B cell (primary cell): ENCODE data around the gene LYZL6.

Experiments used
- CTCF ChIP-seq: fragments of 200-600 bp; IDR thresholded peaks from one replicate; pipeline ENCODE4 v1.8.0; 2022; ENCODE audit warnings: antibody characterized with exemption, mild to moderate bottlenecking
- EZH2 ChIP-seq: IDR thresholded peaks from 2 replicates; pipeline ENCODE4 v1.6.1; 2012; ENCODE audit warnings: borderline replicate concordance, low read depth, mild to moderate bottlenecking, moderate library complexity, low read length; ENCODE audit not compliant: insufficient read depth, poor library complexity, severe bottlenecking

- TF ChIP-seq CTCF (no peak), EZH2 (no peak)
Measured at GRCh38 chr17:35932586-35932985, 10.9 kb downstream of the LYZL6 start.
